ENCODE measurements around the gene PRODH2.

PRODH2 gene

DNA sequence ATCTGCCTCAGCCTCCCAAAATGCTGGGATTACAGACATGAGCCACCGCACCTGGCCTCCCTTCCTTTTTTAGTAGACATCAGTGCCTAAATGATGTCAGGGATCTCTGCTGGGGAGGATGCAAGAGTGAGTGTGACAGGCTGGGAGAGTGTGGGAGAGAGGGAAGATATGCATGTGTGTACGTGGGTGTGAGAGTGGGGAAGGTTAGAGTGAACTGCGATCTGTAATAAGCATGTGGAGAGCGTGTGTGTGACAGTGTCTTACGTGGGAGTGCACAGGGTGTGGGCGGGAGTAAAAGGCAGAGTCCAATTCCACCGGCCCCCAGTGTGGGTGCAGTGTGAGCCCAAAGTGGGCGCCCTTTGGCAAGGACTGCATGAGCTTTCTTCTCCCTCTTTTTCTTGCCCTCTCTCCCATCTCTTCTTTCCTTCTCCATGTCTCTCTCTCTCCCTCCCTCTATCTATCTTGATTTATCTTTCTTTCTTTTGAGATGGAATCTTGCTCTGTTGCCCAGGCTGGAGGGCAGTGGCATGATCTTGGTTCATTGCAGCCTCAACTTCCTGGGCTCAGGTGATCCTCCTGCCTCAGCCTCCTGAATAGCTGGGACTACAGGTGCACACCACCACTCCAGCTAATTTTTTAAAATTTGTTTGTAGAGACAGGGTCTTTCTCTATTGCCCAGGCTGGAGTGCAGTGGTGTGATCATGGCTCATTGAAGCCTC lies 40.6 kb upstream of the PRODH2 start:
- no peak overlapping the region for H3K27ac ChIP-seq
- no peaks in the 10 kb centered on the region for H3K9me3 ChIP-seq (replicated peaks in 1 of 11)
- H3K4me1 ChIP-seq, result peaks cover 10 to 20% (median 16%) of the 10 kb centered on the region in 10 experiments
- H3K4me3 ChIP-seq, result no peak overlapping the region
- no peak for TF ChIP-seq Cebpa-rat (IDR thresholded peaks at IDR 0.05)
- peaks cover 0 to 17% (median 0%) of the 10 kb centered on the region in 11 experiments; a peak in 8 of 22 replicates for H4K20me1 ChIP-seq
- no peak overlapping the region for H3K4me2 ChIP-seq
- H3K27me3 ChIP-seq, result peaks cover 51 to 98% (median 77%) of the 10 kb centered on the region in 11 experiments
- no peak overlapping the region for H3K9ac ChIP-seq
- H3K36me3 ChIP-seq, result no peaks in the 10 kb centered on the region

DNA sequence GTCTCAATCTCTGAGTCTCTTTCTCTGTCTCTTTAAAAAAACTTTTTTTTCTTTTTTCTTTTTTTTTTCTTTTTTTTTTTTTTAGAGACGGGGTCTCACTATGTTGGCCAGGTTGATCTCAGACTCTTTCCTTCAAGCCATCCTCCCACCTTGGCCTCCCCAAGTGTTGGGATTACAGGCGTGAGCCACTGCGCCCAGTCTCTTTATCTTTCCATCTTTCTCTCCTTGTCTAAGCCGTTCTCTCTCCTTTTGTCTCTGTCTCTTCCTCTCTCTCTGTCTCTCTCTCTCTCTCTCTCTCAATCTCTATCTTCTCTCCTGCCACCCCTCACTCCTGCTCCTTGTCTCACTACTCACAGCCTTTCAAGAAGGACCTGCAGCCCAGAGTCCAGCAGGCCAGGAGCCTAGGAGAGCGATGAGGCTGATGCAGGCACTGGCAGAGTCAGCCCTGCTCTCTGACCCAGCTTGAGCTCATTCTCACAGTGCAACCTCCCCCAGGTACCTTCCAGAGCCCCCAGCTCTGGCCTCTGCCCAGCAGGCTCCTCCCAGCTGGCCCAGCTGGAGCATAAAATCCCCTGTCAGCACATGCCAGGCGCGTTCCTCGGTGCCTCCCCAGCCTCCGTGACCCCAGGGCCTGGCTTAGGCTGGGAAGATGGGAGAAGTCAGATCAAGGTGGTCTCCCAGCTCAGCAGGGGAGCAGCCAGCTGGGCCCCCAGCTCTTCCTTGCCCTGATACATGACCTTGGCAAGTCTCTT lies 39.6 kb upstream of the PRODH2 start, which contains the start of gene NPHS1:
TSS of gene NPHS1 (minus strand) at position 476 of the 752 bp plus-strand sequence. CDS start 667 bp downstream, outside the sequence.
- no peak within 1 kb of the TSS for H3K27ac ChIP-seq
- H3K9me3 ChIP-seq (replicated peaks in 1 of 11), result no peaks in the 10 kb centered on the region
- H3K36me3 ChIP-seq, result no peaks in the 10 kb centered on the region
- H3K4me3 ChIP-seq, result no peak within 1 kb of the TSS
- peaks cover 7 to 17% (median 14%) of the 10 kb centered on the region in 10 experiments for H3K4me1 ChIP-seq
- H3K4me2 ChIP-seq, result no peak within 1 kb of the TSS
- H3K27me3 ChIP-seq, result peaks cover 51 to 98% (median 77%) of the 10 kb centered on the region in 11 experiments
- no peak within 1 kb of the TSS for H3K9ac ChIP-seq
- TF ChIP-seq Cebpa-rat (IDR thresholded peaks at IDR 0.05), result no peak
- H4K20me1 ChIP-seq, result peaks cover 0 to 17% (median 0%) of the 10 kb centered on the region in 11 experiments; a peak in 8 of 22 replicates

DNA sequence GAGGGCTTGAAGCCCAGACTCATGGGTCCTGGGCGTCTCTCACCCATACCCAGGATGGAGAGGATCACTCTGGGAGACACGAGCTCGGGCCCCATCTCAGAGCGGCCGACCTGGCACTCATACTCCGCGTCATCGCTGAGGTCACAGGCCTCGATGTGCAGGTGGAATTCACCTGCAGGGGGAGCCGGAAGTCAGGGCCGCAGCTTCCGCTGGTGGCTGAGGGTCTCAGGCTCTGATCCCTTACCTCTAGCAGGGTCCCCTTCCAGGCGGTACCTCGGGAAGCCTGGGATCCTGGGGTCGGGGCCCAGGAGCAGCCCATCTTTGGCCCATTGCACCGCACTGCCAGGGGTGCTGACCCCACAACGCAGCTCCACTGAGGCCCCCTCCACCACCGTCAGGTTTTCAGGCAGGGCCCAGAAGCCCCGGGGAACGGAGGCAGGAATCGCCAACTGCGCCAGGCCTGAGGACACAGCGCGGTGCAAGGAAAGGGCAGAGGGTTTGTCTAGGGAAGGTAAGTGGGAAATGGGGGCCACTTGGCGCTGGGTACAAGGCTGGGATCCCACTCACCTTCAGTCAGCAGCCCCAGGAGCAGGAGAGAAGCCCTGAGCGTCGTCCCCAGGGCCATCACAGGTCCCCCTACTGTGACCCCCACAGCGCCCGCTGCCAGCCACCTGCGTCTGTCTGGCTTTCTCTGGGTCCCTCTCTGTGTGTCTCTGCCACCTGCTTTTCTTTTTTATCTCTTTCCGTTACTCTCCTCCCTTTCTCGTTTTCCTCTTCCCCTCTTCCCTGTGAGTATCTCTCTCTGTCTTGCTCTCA lies 38.8 kb upstream of the PRODH2 start:
- H3K4me1 ChIP-seq, result peaks cover 4 to 9% (median 8%) of the 10 kb centered on the region in 10 experiments; a peak in 19 of 20 replicates
- H3K36me3 ChIP-seq, result no peaks in the 10 kb centered on the region
- no peak overlapping the region for H3K4me3 ChIP-seq
- no peak overlapping the region for H3K4me2 ChIP-seq
- H3K9me3 ChIP-seq (replicated peaks in 1 of 11), result no peaks in the 10 kb centered on the region
- H4K20me1 ChIP-seq, result peaks cover 0 to 17% (median 0%) of the 10 kb centered on the region in 11 experiments; a peak in 7 of 22 replicates
- H3K27ac ChIP-seq, result no peak overlapping the region
- TF ChIP-seq Cebpa-rat (IDR thresholded peaks at IDR 0.05), result no peak
- H3K9ac ChIP-seq, result no peak overlapping the region
- peaks cover 49 to 98% (median 77%) of the 10 kb centered on the region in 11 experiments for H3K27me3 ChIP-seq

DNA sequence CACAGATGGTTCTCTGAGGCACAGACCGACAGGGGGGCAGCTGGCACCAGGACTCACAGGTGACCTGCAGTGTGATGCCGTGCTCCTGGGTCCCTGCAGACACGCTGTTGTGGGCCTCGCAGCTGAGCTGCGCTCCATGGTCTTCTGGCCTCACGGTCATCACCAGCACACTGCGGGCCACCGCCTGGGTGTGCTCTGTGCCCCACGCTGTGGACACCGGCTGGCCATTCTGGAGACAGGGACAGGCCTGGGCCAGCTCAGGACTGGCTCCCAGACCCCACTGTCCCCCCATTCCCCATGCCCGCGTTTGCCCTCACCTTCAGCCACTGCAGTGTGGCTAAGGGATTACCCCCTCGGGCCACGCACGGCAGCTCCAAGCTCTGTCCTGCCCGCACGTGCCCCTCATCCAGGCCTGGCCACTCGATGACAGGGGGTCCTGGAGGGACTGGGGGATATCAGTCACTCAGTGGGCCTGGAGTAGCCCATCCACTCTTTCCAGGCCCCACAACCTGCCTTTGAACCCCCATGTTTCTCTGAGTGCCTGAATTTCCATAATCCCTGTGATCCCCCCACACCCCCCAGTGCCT lies 36.4 kb upstream of the PRODH2 start:
- TF ChIP-seq Cebpa-rat (IDR thresholded peaks at IDR 0.05), result no peak
- H3K4me1 ChIP-seq, result no peaks in the 10 kb centered on the region
- no peak overlapping the region for H3K4me3 ChIP-seq
- H3K27me3 ChIP-seq, result peaks cover 49 to 98% (median 77%) of the 10 kb centered on the region in 11 experiments
- peaks cover 0 to 16% (median 4%) of the 10 kb centered on the region in 11 experiments; a peak in 12 of 22 replicates for H3K9me3 ChIP-seq (replicated peaks in 1 of 11)
- H4K20me1 ChIP-seq, result peaks cover 0 to 21% (median 0%) of the 10 kb centered on the region in 11 experiments; a peak in 6 of 22 replicates
- no peak overlapping the region for H3K27ac ChIP-seq
- H3K9ac ChIP-seq, result no peak overlapping the region
- H3K36me3 ChIP-seq, result no peaks in the 10 kb centered on the region
- H3K4me2 ChIP-seq, result no peak overlapping the region

DNA sequence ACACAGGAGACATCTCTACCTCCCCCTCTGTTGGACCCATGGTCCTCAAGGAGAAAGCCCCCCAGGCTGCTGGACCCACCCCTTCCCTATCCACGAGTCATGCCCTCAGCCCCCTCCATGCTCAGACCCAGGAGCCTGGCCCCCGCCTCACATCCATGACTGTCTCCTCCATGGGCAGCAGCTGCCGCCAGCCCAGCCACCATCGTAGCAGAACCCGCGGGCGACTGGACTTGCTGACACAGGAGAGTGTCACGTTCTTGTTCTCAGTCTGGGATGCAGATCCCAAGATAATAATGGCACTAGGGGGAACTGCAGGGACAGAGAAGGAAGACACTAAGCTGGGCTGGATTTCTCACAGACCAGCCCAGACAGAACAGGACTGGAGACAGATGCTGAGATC lies 35.8 kb upstream of the PRODH2 start:
- Histone ChIP-seq H3K4me1 (no peaks in the 10 kb centered on the region), H3K27me3 (peaks cover 53 to 98% (median 77%) of the 10 kb centered on the region in 11 experiments), H3K4me2 (no peak overlapping the region), H3K36me3 (no peaks in the 10 kb centered on the region), H3K9ac (no peak overlapping the region), H3K4me3 (no peak overlapping the region), H4K20me1 (peaks cover 0 to 21% (median 0%) of the 10 kb centered on the region in 11 experiments; a peak in 6 of 22 replicates), H3K9me3 (replicated peaks in 1 of 11) (peaks cover 0 to 21% (median 9%) of the 10 kb centered on the region in 11 experiments; a peak in 12 of 22 replicates), H3K27ac (no peak overlapping the region)
- TF ChIP-seq Cebpa-rat (IDR thresholded peaks at IDR 0.05), result no peak

DNA sequence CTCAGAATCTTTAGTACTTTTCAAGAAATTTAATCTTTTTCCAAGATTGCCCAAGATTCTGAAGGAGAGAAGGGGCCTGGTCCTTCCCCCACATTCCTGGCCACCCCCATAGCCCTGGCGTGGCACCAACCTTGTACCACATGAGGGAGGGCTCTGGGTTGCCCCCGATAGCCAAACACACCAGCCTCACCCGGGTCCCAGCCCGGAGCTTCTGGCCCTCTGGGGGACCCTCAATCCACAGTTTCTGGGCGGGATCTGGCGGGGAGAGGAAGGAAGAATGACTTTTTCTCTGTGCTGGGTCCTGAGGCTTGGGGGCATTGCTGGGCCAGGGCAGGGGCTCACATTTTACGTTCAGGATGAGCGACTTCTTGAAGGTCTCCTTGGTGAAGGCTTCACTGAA lies 35.3 kb upstream of the PRODH2 start:
- Histone ChIP-seq H3K27me3 (peaks cover 56 to 98% (median 77%) of the 10 kb centered on the region in 11 experiments), H3K27ac (no peak overlapping the region), H4K20me1 (peaks cover 0 to 21% (median 0%) of the 10 kb centered on the region in 11 experiments; a peak in 6 of 22 replicates), H3K36me3 (no peaks in the 10 kb centered on the region), H3K4me3 (no peak overlapping the region), H3K4me2 (no peak overlapping the region), H3K9ac (no peak overlapping the region), H3K9me3 (replicated peaks in 1 of 11) (peaks cover 0 to 27% (median 12%) of the 10 kb centered on the region in 11 experiments; a peak in 12 of 22 replicates), H3K4me1 (no peaks in the 10 kb centered on the region)
- TF ChIP-seq Cebpa-rat (IDR thresholded peaks at IDR 0.05), result no peak

DNA sequence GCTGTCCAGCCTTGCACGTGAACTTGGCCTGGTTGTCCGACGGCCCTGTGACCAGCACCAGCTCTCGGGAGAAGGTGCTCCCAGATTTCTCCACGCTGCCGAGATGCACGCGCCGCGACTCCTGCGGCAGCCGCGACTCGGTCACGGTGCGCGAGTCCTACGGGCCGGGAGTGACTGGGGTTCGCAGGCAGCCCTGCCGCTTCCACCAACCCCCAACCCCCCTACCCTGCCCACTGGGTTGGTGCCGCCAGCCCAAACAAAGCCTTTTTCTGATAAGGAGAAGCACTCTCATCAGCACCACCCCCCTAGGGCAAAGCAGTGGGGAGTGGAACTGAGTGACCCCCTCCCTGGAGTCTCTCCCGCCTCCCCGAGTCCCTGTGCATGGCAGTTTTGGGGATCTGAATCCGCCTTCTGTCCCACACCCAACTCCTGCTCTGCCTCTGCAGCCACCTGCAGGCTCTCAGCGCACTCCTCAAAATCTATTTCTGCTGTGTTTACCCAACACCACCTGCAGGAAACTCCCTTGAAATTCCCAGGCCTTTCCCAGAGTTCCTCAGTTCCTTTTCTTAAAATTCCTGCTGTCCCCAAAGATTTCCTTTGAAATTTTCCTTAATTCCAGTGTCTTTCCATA lies 33.5 kb upstream of the PRODH2 start:
- H3K36me3 ChIP-seq, result no peaks in the 10 kb centered on the region
- no peak overlapping the region for H3K4me3 ChIP-seq
- peaks cover 0 to 17% (median 0%) of the 10 kb centered on the region in 11 experiments; a peak in 6 of 22 replicates for H4K20me1 ChIP-seq
- no peak overlapping the region for H3K9ac ChIP-seq
- H3K27ac ChIP-seq, result no peak overlapping the region
- peaks cover 0 to 27% (median 12%) of the 10 kb centered on the region in 11 experiments; a peak in 12 of 22 replicates for H3K9me3 ChIP-seq (replicated peaks in 1 of 11)
- no peak for TF ChIP-seq Cebpa-rat (IDR thresholded peaks at IDR 0.05)
- H3K4me2 ChIP-seq, result no peak overlapping the region
- peaks cover 57 to 97% (median 81%) of the 10 kb centered on the region in 11 experiments for H3K27me3 ChIP-seq
- no peaks in the 10 kb centered on the region for H3K4me1 ChIP-seq
